Measurements from ENCODE around the gene HLA-DOA.

HLA-DOA gene

GRCh38 chr6:32963866-32964265 is 45.5 kb downstream of the HLA-DOA start:
- DNase-seq (ENCODE audit: low read depth): no peak

GRCh38 chr6:32962213-32962826 is 47.1 kb downstream of the HLA-DOA start:
- no peak for DNase-seq (ENCODE audit: low read depth)

- no peak for DNase-seq (ENCODE audit: low read depth)
These were observed 48.8 kb downstream of the HLA-DOA start for GRCh38 chr6:32960563-32960962.

- no peak for DNase-seq (ENCODE audit: low read depth)
These were observed 53.2 kb downstream of the HLA-DOA start for GRCh38 chr6:32956176-32956575.

- DNase-seq (ENCODE audit: low read depth): no peak
These were observed 54.2 kb downstream of the HLA-DOA start for GRCh38 chr6:32954986-32955802.

- no peak for DNase-seq (ENCODE audit: low read depth)
These were observed 55.1 kb downstream of the HLA-DOA start for GRCh38 chr6:32954267-32954666.

Data from HS-27A (cell line).